Type B pancreatic cell (in vitro differentiated cells): Measurements from ENCODE around the gene SPOCK2. TPM values are rescaled to one million over a fixed set of nuclear protein-coding genes. Genes with fewer than 3 reads are reported as not detected.

Experiments
- DNase-seq: peaks from one replicate; pipeline ENCODE4 v3.0.0; 2021; ENCODE audit warnings: mixed read lengths; ENCODE audit not compliant: unreplicated experiment; ENCODE audit errors: extremely low spot score
- H3K27ac Mint-ChIP-seq: 2 replicates; pipeline ENCODE4 v1.8.0; 2021; ENCODE audit warnings: mild to moderate bottlenecking, mixed read lengths
- H3K27me3 Mint-ChIP-seq: 2 replicates; pipeline ENCODE4 v1.8.0; 2021; ENCODE audit warnings: mixed read lengths
- H3K36me3 Mint-ChIP-seq: 2 replicates; pipeline ENCODE4 v1.8.0; 2021; ENCODE audit warnings: mixed read lengths
- H3K4me1 Mint-ChIP-seq: one replicate; pipeline ENCODE4 v1.8.0; 2021; ENCODE audit warnings: mixed read lengths; ENCODE audit not compliant: unreplicated experiment
- H3K4me3 Mint-ChIP-seq: 2 replicates; pipeline ENCODE4 v1.8.0; 2021; ENCODE audit warnings: mild to moderate bottlenecking, mixed read lengths
- H3K9me3 Mint-ChIP-seq: 2 replicates; pipeline ENCODE4 v1.8.0; 2021; ENCODE audit warnings: mixed read lengths
- total RNA-seq: library from RNA; stranded (reverse); gene quantifications from 2 replicates; pipeline ENCODE4 v1.2.1, GENCODE V29; 2021; ENCODE audit warnings: low replicate concordance
- TF ChIP-seq, protein P1 (sequence below): fragments of 200-600 bp; sonication (generic); conservative IDR thresholded peaks from 2 replicates; pipeline ENCODE4 v1.5.0; 2021; ENCODE audit warnings: antibody characterized with exemption, mild to moderate bottlenecking

SPOCK2 gene
- total RNA-seq, 1 donor from 2014 or later = 13.8 TPM

DNA sequence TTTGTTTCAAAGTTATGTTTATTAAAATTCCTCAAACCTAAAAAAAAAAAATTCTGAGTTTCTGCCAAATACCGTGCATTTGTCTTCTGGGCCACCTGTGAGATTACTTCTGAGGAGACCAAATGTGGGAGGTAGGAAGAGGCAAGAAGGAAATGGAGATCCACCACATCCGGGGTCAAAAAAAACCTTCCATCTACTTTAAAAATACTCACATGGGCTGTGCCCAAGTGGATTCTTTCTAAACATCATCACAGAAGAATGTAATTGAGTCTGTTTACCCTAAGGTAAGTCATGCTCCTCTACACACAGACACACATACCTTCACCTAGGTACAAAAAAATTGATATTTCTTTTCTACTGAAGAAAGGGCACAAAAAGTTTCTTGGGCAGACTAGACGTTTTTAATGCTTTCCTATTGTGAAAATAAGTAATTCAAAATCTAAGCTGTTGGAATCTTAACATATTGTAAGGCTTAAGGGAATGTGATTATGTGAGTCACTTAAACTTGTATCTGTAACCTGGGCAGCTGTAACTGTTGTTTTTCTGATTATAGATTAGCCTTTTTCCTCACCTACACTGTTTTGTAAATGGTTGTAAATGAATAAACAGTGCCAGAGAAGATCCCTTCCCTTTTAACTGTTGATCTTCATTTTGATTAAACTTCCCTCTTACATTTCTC, 19.1 kb upstream of the SPOCK2 start:
- Mint-ChIP-seq H3K9me3 (no peaks in the 10 kb centered on the region), H3K4me1 (peaks cover 32% of the 10 kb centered on the region), H3K36me3 (peaks cover 13% of the 10 kb centered on the region), H3K27me3 (no peaks in the 10 kb centered on the region), H3K27ac (peak overlapping the region; percentile 92), H3K4me3 (peak overlapping the region; percentile 45)
- TF ChIP-seq, protein P1, sequence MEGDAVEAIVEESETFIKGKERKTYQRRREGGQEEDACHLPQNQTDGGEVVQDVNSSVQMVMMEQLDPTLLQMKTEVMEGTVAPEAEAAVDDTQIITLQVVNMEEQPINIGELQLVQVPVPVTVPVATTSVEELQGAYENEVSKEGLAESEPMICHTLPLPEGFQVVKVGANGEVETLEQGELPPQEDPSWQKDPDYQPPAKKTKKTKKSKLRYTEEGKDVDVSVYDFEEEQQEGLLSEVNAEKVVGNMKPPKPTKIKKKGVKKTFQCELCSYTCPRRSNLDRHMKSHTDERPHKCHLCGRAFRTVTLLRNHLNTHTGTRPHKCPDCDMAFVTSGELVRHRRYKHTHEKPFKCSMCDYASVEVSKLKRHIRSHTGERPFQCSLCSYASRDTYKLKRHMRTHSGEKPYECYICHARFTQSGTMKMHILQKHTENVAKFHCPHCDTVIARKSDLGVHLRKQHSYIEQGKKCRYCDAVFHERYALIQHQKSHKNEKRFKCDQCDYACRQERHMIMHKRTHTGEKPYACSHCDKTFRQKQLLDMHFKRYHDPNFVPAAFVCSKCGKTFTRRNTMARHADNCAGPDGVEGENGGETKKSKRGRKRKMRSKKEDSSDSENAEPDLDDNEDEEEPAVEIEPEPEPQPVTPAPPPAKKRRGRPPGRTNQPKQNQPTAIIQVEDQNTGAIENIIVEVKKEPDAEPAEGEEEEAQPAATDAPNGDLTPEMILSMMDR = no peak
- no peak for DNase-seq

DNA sequence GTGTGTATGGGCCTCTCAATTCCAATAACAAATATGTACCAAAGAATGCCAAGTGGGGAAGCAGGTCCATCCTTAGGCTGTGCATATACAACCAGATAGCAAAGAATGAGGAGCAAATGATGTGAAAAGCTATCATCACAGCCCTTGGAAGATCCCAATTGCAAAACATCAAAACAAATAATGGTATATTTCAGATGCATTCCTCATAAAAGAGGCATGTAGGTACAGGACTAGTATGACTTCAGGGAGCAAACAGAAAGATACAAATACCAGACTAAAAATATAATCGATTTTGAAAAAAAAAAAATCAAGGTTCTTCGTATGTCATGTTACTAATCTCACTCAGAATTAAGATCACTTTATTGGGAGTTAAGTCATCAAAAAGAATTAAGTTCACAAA, 18.5 kb upstream of the SPOCK2 start:
- TF ChIP-seq, protein P1 = no peak
- Mint-ChIP-seq H3K4me1 (peaks cover 32% of the 10 kb centered on the region), H3K9me3 (no peaks in the 10 kb centered on the region), H3K27ac (peak overlapping the region; percentile 92), H3K4me3 (no peak overlapping the region), H3K27me3 (no peaks in the 10 kb centered on the region), H3K36me3 (peaks cover 14% of the 10 kb centered on the region)
- no peak for DNase-seq

DNA sequence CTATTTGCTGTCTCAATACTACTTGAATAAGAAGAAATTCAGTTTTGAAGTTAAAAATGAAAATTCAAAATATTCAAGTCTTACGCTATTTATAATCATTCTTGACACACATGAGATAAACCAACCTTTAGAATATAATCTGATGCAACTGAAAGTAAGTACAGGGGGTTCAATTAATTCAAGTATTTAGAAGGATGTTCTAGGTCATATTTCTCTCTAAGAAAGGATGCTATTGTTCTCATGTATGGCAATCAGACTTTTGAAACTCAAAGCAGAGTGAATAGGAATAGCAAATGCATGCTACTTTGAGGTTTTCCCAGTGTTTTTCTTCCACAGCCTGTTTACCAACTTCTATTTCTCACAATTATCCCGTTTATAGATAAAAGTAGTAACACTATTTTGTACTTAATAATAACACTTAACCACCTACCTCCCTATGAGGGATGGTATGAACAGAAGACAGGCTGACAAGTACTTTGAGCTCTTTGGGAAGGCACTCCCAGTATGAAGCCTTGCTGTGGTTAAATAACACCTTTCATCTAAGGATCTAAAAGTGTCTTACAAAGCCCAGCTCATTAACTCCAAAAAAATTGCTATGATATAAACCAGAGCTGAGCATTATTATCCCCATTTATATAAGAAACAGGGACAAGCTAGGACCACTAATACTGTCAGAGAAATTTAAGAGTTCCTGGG, 18.0 kb upstream of the SPOCK2 start:
- Mint-ChIP-seq H3K27ac (no peak overlapping the region), H3K27me3 (no peaks in the 10 kb centered on the region), H3K4me1 (peaks cover 32% of the 10 kb centered on the region), H3K4me3 (no peak overlapping the region), H3K36me3 (peaks cover 20% of the 10 kb centered on the region), H3K9me3 (no peaks in the 10 kb centered on the region)
- DNase-seq = no peak
- TF ChIP-seq, protein P1 = no peak

DNA sequence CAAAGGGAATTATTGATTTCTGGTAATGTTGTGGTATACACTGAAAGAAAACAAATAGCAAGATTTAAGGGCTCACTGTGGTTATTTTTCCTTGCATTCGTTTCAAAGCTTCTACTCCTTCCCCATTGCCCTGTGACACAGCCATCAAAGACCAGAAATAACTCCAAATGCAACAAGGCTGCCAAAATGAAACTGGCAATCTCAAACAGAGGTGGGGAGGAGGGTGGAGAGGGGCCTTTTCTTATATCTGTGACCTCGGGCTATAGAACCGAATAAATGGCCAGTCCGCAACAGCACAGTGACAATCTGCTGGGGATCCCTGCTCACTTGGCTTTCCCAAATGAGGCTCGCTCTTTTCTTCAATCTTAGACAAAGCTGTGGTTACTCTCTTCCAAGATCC, 17.4 kb upstream of the SPOCK2 start:
- TF ChIP-seq, protein P1 = no peak
- H3K27me3 Mint-ChIP-seq = no peaks in the 10 kb centered on the region
- H3K36me3 Mint-ChIP-seq = peaks cover 26% of the 10 kb centered on the region
- H3K9me3 Mint-ChIP-seq = no peaks in the 10 kb centered on the region
- H3K4me1 Mint-ChIP-seq = peaks cover 29% of the 10 kb centered on the region
- H3K4me3 Mint-ChIP-seq = no peak overlapping the region
- H3K27ac Mint-ChIP-seq = no peak overlapping the region
- no peak for DNase-seq

DNA sequence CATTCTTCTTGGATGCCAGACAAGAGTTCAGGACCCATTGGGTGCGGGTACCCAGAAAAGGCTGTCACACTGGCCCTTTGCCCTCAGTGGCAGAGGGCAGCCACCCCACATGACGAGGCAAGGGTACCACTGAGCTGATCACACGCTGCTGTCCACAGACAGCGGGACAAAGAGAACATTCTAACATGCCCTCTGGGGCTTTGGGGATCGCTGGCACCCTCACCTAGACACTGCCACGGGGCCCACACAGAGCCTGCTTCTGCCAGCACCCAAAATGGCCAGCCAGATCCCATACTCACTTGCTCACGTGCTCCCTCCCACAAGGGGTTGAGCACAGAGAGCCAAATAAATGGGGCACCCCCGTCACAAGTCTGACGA, 16.7 kb upstream of the SPOCK2 start:
- Mint-ChIP-seq H3K27me3 (no peaks in the 10 kb centered on the region), H3K27ac (no peak overlapping the region), H3K36me3 (peaks cover 27% of the 10 kb centered on the region), H3K9me3 (no peaks in the 10 kb centered on the region), H3K4me3 (no peak overlapping the region), H3K4me1 (peaks cover 25% of the 10 kb centered on the region)
- TF ChIP-seq, protein P1 = no peak
- no peak for DNase-seq
